HG02840 (cell line): ENCODE data around the gene DOHH.
"Not testable (repeated sequence)": the region's sequence is repeated elsewhere in the genome, so short reads cannot be mapped to it uniquely, and the experiment has no call there.

Experiments used
- ATAC-seq: cut with Tn5 transposase; IDR thresholded peaks from one replicate; pipeline ENCODE4 v1.9.1; 2021; ENCODE audit warnings: mild to moderate bottlenecking, moderate library complexity, moderate number of reproducible peaks; ENCODE audit not compliant: unreplicated experiment, low FRiP score

Gene DOHH

GRCh38 chr19:3535235-3535535, 34.7 kb upstream of the DOHH start:
- ATAC-seq: no peak

DNA sequence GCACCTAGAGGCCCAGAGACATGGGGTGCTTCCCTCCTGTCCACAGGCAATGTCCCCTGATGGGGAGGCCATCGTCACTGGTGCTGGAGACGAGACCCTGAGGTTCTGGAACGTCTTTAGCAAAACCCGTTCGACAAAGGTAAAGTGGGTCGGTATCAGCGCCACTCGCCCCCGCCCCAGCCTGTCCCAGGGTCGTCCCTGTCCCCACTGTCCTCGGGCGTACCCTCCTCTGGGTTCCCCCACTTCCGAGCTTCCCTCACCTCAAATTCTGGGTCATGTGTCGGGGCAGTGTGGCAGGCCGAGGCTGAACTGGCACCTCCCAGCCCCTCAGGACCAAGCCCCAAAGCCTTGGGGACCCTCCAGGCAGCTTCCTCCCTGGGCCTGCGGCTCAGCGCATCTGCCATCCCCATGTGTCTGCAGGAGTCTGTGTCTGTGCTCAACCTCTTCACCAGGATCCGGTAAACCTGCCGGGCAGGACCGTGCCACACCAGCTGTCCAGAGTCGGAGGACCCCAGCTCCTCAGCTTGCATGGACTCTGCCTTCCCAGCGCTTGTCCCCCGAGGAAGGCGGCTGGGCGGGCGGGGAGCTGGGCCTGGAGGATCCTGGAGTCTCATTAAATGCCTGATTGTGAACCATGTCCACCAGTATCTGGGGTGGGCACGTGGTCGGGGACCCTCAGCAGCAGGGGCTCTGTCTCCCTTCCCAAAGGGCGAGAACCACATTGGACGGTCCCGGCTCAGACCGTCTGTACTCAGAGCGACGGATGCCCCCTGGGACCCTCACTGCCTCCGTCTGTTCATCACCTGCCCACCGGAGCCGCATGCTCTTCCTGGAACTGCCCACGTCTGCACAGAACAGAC, 34.1 kb upstream of the DOHH start:
- no peak for ATAC-seq

DNA sequence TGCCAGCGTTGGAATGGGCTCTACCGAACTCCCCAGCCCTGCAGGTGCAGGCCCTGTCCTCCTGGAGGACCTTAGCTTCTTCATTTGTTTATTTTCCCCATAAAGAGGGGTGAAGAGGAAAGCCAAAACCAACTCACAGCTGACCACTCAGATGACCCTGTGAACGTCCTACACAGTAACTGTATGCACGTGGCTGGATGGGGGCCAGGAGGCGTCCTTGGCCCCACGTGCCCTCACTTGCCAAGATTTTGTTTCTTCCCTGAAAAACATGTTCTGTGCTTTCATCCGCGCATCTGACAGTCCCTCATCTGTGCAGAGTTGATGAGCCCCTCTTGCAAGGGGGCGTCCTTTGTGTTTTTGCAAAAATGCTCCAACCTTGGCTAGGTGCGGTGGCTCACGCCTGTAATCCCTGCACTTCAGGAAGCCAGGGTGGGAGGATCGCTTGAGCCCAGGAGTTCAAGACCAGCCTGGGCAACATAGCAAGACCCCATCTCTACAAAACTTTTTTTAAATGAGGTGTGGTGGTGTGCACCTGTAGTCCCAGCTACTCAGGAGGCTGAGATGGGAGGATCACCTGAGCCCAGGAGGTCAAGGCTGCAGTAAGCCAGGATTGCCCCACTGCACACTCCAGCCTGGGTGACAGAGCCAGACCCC, 33.2 kb upstream of the DOHH start:
- ATAC-seq: no peak

GRCh38 chr19:3533033-3533432, 32.6 kb upstream of the DOHH start:
- no peak for ATAC-seq

GRCh38 chr19:3532154-3532786, 31.8 kb upstream of the DOHH start:
- ATAC-seq: no peak

DNA sequence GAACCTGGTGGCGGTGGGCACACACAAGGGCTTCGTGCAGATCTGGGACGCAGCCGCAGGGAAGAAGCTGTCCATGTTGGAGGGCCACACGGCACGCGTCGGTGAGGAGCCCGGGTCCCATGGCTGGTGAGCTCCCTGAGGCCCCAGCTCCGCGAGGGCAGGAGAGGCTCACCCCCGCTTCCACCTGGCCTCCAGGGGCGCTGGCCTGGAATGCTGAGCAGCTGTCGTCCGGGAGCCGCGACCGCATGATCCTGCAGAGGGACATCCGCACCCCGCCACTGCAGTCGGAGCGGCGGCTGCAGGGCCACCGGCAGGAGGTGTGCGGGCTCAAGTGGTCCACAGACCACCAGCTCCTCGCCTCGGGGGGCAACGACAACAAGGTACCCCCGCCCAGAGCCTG, 31.2 kb upstream of the DOHH start:
- no peak for ATAC-seq

GRCh38 chr19:3530389-3530788, 29.9 kb upstream of the DOHH start:
- no peak for ATAC-seq

GRCh38 chr19:3529299-3529698, 28.8 kb upstream of the DOHH start:
- ATAC-seq: not testable (repeated sequence)

DNA sequence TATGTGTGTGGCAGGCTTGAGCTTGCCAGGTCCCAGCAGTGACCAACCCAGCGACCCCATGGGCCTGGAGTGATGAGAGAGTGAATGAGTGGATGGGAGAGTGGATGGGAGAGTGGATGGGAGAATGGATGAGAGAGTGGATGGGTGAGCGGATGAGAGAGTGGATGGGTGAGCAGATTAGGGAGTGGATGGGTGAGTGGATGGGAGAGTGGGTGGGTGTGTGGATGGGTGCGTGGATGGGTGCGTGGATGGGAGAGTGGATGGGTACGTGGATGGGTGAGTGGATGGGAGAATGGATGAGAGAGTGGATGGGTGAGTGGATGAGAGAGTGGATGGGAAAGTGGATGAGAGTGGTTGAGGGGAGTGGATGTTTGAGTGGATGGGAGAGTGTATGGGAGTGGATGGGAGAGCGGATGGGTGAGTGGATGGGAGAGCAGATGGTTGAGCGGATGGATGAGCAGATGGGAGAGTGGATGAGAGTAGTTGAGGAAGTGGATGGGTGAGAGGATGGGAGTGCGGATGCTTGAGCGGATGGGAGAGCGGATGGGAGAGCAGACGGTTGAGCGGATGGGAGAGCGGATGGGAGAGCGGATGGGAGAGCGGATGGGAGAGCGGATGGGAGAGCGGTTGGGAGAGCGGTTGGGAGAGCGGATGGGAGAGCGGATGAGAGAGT, 28.2 kb upstream of the DOHH start:
- no peak for ATAC-seq

DNA sequence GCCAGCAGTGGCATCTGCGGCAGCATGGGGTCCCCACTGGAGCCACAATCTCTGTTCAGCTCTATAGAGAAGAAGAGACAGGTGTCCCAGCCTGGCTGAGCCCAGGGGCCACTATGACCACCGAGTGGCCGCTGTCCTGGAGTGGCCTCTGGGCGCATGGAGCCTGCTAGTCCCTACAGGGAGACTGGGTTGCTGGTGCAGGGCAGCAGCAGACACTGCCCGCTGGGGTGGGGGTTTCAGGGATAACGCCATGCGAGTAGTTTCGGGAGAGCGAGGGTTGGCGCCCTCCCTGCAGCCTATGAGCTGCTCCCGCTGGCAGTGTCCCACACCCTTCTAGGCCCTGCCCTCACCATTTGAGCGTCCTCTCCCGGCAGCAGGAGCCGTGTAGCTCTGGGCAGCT, 27.6 kb upstream of the DOHH start:
- ATAC-seq: no peak

DNA sequence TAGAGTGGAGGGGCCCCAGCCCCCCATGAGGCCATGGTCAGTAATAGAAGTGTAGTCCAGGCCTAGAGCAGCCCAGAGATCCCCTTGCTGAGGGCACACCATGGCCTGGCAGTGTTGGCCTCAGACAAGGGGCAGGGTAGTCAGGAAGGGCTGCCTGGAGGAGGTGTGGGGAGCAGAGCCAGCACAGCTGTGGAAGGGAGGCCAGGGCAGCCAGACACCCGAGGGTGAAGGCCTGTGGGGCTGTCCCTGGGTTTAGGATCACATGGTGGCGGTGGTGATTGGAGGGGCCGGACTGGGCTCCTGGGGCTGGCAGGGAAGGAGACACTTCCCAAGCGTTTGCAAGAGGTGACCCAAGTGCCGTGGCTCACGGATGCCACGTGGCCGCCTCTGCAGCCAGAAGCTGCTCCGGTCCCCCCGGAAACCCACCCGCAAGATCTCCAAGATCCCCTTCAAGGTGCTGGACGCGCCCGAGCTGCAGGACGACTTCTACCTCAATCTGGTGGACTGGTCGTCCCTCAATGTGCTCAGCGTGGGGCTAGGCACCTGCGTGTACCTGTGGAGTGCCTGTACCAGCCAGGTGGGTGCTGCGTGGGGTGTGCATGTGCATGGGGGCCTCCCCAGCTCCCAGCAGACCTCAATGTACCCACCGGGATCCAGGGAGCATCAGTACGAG, 26.9 kb upstream of the DOHH start:
- ATAC-seq: no peak

DNA sequence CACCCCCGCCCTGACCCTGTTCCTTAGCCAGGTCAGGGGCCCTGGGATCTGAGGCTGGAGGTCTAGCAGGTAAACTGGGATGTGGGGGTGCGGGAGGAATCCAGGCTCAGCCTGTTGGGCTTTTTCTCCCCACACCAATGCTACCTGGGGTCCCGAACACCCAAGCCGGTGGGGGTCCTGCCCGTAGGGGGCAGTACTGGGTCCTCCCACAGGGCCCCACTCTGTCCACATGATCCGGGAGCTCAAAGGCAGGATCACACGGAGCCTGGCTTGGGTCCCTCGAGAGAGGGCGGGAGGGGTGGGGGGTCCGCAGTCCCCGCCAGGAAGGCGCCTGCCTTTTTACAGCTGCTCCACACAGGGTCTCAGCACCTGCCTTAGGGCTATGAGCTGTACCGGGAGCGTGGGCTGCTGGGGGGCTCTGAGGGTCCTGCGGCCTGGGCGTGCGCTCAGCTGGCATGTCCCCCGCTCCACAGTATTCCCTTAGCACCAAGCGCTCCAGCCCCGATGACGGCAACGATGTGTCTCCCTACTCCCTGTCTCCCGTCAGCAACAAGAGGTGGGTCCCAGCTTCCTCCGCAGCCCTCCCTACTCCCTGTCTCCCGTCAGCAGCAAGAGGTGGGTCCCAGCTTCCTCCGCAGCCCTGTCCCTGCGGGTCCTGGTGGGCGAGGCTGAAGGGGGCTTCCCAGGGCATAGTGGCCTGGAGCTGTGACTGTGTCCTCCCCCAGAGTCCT, 26.2 kb upstream of the DOHH start:
- no peak for ATAC-seq

DNA sequence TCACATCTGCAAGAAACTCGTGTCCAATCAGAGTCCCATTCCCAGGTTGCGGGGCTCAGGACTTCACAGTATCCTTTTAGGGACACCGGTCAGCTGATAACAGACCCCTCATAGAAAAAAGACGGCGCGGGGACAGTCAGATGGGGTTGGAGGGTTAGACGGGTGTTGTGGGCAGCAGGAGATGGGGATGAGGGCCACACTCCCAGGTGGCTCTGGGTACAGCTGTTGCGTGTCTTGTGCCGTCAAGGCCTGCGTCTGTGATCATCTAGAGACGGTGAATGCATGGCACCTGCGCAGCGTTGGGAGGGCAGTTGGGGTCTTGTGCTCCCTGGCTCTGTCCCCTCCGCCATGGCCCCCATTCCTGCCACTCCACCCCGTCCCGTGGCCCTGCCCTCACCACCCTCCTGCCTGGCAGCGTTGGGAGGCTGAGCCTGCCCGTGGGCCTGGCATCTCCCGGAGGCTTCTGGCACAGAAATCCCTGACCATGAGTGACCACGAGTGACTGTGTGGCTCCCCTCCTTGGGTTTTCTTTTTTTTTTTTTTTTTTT, 24.5 kb upstream of the DOHH start:
- no peak for ATAC-seq

GRCh38 chr19:3524078-3524842, 23.8 kb upstream of the DOHH start:
- no peak for ATAC-seq

DNA sequence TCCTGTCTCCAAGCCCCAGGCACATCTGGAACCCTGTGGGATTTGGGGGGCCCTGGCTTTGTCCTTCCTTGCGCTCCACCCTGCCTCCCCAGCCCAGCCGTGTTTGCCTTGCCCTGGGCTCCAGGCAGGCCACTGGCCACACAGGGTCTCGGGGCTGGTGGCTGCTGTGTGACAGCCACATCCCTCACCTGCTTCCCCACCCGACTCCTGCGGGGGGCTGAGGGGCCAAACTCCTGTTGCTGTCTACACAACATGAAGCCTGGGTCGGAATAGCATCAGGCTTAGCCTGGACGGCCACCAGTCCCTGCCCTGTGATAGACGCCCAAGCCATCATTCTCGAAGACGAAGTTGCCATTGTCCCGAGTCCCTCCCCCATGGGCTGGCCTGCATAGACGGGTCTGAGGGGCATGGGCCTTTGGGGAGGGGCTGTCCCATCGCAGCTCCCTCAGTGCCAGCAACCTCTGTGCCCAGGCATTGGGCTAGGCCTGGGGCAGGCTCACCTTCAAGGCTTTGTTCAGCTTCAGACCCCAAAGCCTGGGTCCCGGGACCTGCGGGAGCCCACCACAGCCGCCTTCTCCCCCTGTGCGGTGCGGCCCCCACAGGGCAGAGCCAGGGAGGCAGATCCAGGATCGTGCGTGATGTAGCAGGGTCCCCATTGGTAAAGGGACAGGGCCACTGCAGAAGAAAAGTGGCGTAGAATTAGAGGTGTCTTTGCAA, 23.0 kb upstream of the DOHH start:
- ATAC-seq: no peak

- ATAC-seq: no peak
These were observed 22.2 kb upstream of the DOHH start for GRCh38 chr19:3522421-3523360.

DNA sequence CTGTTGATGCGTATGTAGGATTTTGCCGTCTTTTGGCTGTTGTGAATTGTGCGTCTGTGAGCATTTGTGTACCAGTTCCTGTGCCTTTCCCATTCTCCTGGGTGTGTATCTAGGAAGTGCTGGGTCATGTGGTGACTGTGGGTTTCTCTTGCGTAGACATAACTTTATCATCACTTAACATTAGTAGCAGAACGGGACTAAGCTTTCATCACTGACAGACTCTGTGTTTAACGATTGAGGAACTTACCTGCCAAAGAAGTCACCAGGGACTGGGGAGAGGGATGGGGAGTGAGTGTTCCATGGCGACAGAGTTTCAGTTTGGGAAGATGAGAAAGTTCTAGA, 20.6 kb upstream of the DOHH start:
- ATAC-seq: no peak
